PC-9 (cell line): ENCODE measurements around the gene SPRR2E.

Experiments
- EZH2 ChIP-seq: fragments of 200-600 bp; sonication (generic); IDR thresholded peaks from 2 replicates; pipeline ENCODE4 v1.8.0; 2017; ENCODE audit warnings: antibody characterized with exemption, low read depth
- TF ChIP-seq, protein P1 (sequence below): fragments of 200-600 bp; sonication (generic); conservative IDR thresholded peaks from 2 replicates; pipeline ENCODE4 v1.6.1; 2017; ENCODE audit warnings: mixed run types, antibody characterized with exemption, mild to moderate bottlenecking, moderate library complexity

DNA sequence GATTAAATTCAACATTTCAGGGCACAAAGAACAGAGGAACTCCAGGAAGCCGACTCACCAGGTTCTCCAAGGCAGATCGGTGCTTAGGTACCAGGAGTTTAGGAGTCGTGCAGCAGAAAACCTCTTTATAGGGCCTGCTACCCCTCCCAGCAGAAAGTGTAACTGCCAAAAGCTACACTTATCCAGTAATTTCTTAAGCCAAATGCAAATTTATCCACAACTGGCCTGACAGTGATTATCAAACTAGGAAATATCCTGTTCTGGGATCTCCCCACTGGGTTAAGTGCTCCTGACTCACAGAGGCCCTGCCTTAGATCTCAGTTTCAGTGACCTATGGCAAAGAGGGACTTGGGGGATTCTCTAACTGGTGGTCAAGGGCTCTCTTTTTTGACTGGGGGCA is 19.1 kb upstream of the SPRR2E start, which contains the start of gene SPRR2F:
- no peak for TF ChIP-seq EZH2
- TF ChIP-seq, protein P1, sequence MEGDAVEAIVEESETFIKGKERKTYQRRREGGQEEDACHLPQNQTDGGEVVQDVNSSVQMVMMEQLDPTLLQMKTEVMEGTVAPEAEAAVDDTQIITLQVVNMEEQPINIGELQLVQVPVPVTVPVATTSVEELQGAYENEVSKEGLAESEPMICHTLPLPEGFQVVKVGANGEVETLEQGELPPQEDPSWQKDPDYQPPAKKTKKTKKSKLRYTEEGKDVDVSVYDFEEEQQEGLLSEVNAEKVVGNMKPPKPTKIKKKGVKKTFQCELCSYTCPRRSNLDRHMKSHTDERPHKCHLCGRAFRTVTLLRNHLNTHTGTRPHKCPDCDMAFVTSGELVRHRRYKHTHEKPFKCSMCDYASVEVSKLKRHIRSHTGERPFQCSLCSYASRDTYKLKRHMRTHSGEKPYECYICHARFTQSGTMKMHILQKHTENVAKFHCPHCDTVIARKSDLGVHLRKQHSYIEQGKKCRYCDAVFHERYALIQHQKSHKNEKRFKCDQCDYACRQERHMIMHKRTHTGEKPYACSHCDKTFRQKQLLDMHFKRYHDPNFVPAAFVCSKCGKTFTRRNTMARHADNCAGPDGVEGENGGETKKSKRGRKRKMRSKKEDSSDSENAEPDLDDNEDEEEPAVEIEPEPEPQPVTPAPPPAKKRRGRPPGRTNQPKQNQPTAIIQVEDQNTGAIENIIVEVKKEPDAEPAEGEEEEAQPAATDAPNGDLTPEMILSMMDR = no peak
